Measurements from ENCODE around the gene POLR1H. TPM values are rescaled to one million over a fixed set of nuclear protein-coding genes. Genes with fewer than 3 reads are reported as not detected.

The POLR1H gene
- total RNA-seq, 1 donor from 2014 or later, result 22.4 TPM

GRCh38 chr6:30075790-30076732 is 15.0 kb downstream of the POLR1H start:
- peak; percentile 39 for TF ChIP-seq CTCF (IDR thresholded peaks at IDR 0.05)
- peaks cover 23% of the 10 kb centered on the region for H3K4me1 ChIP-seq
- intact Hi-C loops (cut with DNase I), result no loop called here
- H3K27me3 ChIP-seq (ENCODE audit: low read depth), result peaks cover 46% of the 10 kb centered on the region
- ATAC-seq, result peak; percentile 88 to 92
- H3K4me3 ChIP-seq, result peak overlapping the region; percentile 60
- DNase-seq, result peak; percentile 72
- H3K27ac ChIP-seq, result peak overlapping the region; percentile 69
- no peaks in the 10 kb centered on the region for H3K9me3 ChIP-seq
- no peaks in the 10 kb centered on the region for H3K36me3 ChIP-seq

DNA sequence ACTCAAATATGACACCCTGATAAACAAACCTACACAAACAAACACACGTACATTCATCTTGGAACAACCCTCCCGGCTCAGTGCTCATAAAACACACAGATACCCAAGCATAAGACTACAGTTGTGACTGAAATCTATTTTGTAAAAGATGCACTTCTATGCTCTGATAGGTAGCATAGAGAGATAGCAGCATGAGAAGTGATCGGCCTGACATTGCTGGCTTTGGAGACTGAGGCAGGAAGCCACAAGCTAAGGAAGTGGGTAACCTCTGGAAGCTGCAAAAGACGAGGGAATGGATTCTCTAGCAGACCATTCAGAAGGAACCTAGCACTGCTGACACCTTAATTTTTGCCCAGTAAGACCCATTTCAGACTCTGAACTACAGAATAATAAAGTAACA is 16.2 kb downstream of the POLR1H start:
- no peak for TF ChIP-seq CTCF (IDR thresholded peaks at IDR 0.05)
- no peak for ATAC-seq
- DNase-seq, result no peak
- H3K27ac ChIP-seq, result no peak overlapping the region
- no peaks in the 10 kb centered on the region for H3K36me3 ChIP-seq
- no peak overlapping the region for H3K4me3 ChIP-seq
- no peaks in the 10 kb centered on the region for H3K9me3 ChIP-seq
- peaks cover 20% of the 10 kb centered on the region for H3K4me1 ChIP-seq
- intact Hi-C loops (cut with DNase I), result no loop called here
- H3K27me3 ChIP-seq (ENCODE audit: low read depth), result peaks cover 41% of the 10 kb centered on the region

- intact Hi-C loops (cut with DNase I), result no loop called here
- no peak for ATAC-seq
- H3K27ac ChIP-seq, result no peak overlapping the region
- H3K4me3 ChIP-seq, result no peak overlapping the region
- no peak for TF ChIP-seq CTCF (IDR thresholded peaks at IDR 0.05)
- peaks cover 5% of the 10 kb centered on the region for H3K4me1 ChIP-seq
- H3K9me3 ChIP-seq, result no peaks in the 10 kb centered on the region
- H3K36me3 ChIP-seq, result no peaks in the 10 kb centered on the region
- H3K27me3 ChIP-seq (ENCODE audit: low read depth), result peaks cover 28% of the 10 kb centered on the region
- DNase-seq, result no peak
Measured at GRCh38 chr6:30087876-30088275, 26.8 kb downstream of the POLR1H start.

GRCh38 chr6:30091577-30092381 is 30.7 kb downstream of the POLR1H start:
- intact Hi-C loops (cut with DNase I), result no loop called here
- H3K4me1 ChIP-seq, result peaks cover 5% of the 10 kb centered on the region
- H3K36me3 ChIP-seq, result no peaks in the 10 kb centered on the region
- TF ChIP-seq CTCF (IDR thresholded peaks at IDR 0.05), result no peak
- H3K27ac ChIP-seq, result peak overlapping the region; percentile 62
- no peak overlapping the region for H3K4me3 ChIP-seq
- ATAC-seq, result peak; percentile 87 to 92
- H3K27me3 ChIP-seq (ENCODE audit: low read depth), result peaks cover 35% of the 10 kb centered on the region
- DNase-seq, result peak; percentile 79
- no peaks in the 10 kb centered on the region for H3K9me3 ChIP-seq

GRCh38 chr6:30092852-30093543 is 31.9 kb downstream of the POLR1H start:
- intact Hi-C loops (cut with DNase I), result no loop called here
- ATAC-seq (no peak), DNase-seq (no peak)
- H3K27ac ChIP-seq, result no peak overlapping the region
- no peak for TF ChIP-seq CTCF (IDR thresholded peaks at IDR 0.05)
- no peaks in the 10 kb centered on the region for H3K9me3 ChIP-seq
- peaks cover 5% of the 10 kb centered on the region for H3K4me1 ChIP-seq
- no peak overlapping the region for H3K4me3 ChIP-seq
- peaks cover 28% of the 10 kb centered on the region for H3K27me3 ChIP-seq (ENCODE audit: low read depth)
- H3K36me3 ChIP-seq, result no peaks in the 10 kb centered on the region
